Skin of body (tissue), 2 donors: ENCODE data around the gene CISH. TPM values are rescaled to one million over a fixed set of nuclear protein-coding genes. Genes with fewer than 3 reads are reported as not detected.

Experiments used
- DNase-seq: peaks from one replicate; lab custom pipeline; 2025; lab: John Stamatoyannopoulos, UW
- total RNA-seq: library from RNA; depleted of rRNA; stranded (reverse); fragments of >200 nt; gene quantifications from one replicate; pipeline ENCODE4 v1.2.3, GENCODE V29; 2014

CISH gene, protein sequence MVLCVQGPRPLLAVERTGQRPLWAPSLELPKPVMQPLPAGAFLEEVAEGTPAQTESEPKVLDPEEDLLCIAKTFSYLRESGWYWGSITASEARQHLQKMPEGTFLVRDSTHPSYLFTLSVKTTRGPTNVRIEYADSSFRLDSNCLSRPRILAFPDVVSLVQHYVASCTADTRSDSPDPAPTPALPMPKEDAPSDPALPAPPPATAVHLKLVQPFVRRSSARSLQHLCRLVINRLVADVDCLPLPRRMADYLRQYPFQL
- total RNA-seq: 10.0 TPM

DNA sequence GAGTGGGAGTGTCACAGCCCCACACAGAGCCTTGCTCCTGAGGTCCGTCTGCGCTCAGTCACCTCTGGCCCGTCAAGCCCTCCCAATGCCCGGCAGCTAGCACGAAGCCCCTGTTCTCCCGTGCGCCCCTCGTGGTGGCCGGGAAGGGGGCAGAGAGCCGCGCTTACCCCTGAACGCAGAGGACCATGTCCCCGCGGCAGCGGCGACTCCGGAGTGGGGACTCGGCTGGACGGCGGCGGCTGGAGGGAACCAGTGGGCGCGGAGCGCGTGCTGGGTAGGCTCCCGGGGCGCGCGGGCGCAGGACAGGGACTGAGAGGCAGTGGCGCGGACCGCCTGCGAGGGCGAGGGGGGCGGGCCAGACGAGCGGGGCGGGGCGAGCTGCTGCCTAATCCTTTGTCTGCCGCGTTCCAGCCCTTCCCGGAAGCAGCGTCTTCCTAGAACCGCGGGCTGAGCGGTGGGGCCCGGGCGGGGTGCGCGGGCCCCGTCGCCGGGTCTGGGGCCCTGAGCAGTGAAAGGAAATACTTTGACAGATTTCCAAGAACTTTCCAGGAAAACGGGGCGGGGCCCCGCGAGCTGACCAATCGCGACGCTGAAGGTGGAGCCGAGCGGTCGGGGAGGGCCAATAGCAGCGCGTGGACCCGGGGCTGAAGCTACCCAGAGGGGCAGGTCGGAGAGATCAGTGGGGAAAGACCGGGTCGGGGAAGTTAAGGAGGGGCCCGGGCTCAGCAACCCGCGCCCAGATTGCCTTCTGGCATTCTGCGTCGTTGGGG lies at the start of gene CISH:
CISH (minus strand) TSS at position 311 of the 770 bp plus-strand sequence; CDS start at position 187, 124 bp downstream.
- peak; percentile 98 for DNase-seq

DNA sequence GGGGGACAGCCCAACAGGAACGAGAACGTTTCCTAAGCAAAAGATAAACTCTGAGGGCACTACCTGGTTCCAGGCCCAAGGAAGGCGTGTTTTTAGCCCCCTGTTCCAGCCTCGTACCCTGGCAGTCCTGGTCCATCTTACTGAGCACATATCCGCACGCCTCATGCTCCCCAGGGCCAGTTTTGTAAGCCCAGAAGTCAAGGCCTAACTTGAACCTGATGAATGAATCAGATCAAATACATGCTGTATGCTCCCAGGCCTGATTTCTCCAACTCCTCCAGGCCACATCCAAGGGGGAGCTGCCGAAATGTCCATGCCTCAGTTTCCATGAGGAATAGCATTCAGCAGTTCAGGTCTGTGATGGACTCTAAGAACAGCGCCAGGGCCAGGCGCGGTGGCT lies 48.8 kb upstream of the CISH start:
- no peak for DNase-seq

DNA sequence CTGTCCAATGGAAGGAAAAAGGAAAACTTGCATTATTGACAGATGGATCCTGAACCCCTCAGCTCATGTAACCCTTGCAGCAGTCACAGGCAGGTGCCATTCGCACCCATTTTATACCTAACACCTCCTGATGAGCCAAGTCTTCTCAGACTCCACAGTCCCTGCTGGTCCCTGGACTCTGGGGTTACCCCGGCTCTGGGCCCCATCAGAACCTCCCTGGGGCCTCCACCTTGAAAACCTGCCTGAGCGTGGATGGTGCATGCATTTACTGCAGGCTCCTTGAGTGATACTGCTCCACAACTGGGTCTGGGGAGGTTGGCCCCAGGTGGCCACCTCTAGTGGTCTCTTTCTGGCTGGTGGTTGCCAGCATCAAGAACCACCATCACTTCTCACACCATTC lies 47.3 kb upstream of the CISH start:
- DNase-seq: no peak

DNA sequence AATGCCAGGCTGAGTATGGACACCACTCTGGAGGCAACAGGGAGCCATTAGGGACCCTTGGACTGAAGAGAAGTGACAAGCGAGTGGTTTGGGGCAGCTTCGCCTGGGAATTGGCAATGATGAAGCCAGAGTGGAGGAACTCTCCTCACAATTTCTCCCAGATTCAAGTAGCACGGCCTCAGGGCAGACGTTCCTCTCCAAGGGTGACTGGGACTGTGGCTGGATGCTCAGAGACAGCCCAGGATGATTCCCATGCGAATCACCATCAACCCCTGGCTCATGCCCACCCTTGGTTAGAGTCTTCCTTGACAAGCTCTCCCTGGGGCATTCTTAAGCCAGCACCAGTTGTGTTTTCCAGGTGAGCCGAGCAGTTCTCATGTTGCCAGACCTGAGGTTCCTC lies 46.8 kb upstream of the CISH start:
- no peak for DNase-seq

DNA sequence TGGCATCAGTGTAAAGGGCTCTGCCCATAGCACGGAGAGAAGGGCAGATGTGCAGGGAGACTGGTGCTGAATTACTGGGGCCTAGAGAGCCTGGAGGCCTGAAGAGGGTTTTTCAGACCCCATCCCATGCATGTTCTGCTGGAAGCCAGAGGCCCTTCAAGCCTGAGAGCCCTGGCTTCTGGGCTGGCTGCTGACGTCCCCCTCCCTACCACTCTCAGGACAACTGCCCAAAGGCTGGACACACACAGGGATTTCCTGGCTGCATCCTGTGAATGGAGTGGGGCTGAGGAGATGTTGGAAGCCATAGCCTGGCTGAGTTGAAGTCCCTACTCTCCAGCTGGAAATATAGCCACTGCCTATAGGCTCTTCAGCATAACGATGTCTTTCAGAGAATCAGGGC lies 46.2 kb upstream of the CISH start:
- DNase-seq: no peak

DNA sequence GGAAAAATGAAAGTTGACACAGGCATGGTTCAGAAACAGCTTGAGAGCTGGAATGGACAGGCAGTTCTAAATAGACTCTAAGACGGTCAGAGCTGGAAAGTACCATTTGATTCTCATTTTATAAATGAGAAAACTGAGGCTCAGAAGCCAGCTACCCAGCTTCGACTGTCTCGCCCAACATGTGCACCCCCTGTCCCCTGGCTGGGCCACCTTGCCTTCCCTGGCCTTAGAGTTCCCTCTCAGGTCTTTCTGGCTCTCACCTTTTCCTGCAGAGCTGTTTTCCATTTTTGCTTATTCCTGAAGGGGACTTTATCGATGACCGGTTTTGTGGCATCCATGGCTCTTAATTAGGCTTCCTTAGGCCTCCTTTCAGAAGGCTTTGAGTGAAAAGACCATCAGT lies 45.8 kb upstream of the CISH start:
- no peak for DNase-seq

DNA sequence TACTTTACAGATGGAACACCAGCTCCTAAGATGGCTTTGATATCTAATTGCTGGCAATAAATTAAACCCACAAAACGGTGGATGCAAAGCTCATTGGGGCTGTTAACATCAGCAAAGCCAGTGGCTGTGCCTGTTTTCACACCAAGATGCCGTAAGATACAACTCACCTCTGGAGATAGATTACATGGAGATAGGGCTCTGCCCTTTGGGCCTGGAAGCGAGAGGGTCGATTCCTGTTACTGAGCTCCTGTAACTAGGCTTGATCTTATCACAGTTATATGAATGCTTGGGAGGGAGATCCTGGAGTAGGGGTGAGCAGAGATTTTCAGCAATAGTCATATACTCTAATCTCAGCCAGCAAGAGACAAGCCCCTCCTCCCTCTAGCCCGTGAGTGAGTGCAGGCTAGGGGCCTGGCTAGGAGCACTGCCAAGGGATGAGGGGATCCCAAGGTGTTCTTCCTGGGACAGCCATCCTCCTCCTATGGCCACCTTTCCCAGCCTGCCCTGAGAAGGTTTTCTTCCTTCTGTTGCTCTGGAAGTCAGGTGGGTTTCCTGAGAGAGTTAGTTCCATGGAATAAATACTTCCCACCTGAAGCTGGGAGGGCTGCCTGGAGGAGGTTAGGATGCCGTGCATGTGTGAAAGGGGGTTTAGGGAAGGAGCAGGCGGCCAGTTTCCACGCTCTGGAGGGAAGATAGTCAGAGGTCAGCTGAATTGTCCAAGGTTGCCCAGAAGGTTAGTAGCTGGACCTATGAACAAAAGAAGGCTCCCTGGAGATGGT lies 45.0 kb upstream of the CISH start:
- no peak for DNase-seq

DNA sequence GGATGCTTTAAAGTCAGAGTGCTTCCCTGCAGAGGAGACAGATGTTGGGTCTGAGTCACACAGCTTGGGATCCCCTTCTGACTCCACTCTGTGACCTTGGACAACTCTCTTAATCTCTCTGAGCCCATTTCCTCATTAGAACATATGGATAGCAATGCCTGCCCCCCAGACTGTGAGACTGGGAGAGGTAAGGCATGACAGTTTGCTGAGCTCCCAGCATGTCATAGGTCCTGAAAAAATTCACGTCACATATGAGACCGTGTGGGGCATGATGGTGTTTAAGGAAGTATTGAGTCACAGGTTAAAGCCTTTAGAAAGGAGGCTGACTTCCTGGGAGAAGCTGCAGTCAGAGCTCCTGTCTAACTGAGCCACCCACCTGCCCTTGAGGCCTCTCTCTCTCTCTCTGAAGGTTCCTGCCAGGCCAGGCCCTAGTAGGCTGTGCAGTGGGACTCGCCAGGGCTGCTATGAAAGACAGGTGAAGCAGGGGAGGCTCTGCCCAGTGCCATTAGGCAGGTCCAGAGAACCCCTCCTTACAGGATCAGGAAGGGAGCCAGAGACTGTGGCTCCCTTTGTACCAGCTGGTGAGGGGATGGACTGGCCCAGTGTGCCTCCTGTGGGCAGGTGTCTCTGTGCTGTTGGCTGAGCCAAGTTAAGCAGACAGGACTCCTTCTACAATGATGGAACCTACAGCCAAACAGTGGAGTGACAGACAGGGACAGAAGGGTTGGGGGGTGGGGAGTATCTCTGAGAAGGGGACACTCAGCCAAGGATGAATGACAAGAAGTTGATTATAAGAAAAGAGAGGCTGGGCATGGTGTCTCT lies 43.6 kb upstream of the CISH start:
- no peak for DNase-seq

DNA sequence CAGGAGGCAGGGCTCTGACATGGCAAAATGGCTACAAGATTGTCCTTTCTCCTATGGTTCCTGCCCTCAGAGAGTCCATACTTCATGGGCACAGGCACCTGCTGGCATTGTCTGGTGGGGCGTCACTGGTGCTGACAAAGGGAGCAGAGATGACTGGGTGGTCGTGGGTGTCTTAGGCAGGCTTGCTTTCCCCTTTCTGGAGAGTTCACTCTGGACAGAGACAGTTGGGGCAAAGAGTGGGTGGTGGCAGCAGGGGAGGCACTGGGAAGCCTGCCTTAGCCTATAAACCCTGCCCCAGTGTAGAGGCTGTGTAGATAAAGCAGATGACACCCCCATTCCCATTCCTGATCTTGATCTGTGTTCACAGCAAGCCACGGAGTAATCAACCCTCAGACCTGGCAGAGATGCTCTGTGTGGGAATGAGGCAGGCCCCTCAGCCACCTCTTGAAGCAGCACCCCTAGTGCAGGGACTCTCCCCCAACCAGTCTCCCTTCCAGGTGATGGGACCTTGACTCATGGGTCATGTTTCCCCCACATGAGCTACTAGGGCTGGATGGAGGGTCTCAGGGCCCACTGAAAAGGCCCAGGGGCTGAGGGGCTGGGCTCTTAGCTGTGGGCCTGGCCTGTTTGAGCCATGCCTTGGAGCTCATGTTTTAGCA lies 42.5 kb upstream of the CISH start:
- DNase-seq: no peak

DNA sequence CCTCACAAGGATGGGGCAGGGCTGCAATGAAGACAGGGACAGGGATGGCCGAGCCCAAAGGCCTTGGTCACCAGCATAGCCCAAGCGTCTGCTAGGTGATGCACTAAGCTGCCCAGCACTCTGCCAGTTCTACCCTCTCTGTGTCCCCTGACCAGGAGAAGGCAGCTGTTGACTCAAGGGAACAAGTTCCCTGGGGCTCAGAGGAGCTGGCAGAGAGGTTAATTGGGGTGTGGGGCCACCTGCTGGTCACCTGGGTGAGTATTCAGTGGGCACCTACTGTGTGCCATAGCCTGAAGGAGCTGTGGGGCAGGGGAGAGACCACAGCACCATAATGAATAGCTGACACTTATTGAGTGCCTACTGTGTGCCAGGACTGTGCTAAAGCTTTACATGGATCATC lies 41.1 kb upstream of the CISH start:
- no peak for DNase-seq

DNA sequence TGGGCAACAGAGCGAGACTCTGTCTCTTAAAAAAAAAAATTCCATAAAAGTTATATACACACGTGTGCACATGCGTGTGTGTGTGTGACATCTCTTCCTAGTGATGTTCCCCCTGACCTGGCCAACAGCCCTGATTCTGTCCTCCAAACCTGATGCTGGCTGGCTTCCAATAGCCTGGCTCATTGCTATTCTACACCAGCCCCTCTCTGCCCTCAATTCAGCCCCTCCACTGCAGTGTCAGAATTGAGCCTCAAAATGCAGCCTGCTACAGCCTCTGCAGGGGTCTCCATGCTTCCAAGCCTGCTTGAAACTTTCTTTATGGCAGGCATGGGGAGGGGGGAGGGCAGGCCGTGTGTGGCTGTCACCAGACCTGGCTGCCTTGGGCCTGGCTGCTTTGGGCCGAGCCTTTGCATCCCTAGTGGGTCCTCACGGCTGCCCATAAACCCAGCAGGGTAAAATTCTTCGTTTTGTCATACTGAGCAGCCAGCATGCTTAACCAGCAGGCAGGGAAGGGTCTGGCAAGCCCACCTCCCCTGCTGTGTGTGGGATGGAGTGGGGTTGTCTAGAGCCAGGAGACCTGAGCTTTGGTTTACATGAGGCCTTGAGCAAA lies 40.5 kb upstream of the CISH start:
- DNase-seq: no peak

DNA sequence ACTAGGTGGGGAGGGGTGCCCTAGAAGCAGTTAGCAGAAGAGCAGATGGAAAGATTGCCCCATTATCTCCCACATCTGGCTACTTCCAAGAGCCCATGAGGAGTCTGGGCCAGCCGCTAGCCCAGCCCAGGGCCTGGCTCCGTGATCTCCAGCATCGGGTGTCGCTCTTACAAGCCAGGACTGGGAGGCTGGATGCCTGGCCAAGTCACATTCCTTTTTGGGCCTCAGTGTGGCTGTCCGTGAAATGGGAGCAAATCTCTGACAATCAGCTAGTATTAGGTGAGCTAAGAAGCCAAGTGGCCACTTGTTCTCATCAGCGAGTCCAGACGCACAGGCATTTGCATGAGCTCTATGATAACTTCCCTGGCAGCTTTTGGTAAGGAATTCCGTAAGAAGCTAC lies 39.9 kb upstream of the CISH start:
- DNase-seq: no peak

DNA sequence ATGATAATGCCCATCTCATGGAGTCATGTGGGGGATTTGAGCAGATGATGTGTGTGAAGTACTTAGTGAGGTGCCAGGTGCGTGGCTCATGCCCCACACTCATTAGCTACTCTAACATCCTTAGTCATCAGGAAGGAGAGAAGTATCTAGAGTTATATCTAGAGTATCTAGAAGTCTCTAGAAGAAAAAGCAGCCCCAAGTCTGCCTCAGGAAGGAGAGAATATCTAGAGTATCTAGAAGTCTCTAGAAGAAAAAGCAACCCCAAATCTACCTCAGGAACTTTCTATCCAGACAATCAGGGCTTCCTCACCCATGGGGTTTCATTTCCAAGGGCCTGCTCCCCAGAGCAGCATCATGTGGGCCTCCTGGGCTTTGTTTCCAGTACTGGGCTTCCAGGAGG lies 38.4 kb upstream of the CISH start:
- no peak for DNase-seq

DNA sequence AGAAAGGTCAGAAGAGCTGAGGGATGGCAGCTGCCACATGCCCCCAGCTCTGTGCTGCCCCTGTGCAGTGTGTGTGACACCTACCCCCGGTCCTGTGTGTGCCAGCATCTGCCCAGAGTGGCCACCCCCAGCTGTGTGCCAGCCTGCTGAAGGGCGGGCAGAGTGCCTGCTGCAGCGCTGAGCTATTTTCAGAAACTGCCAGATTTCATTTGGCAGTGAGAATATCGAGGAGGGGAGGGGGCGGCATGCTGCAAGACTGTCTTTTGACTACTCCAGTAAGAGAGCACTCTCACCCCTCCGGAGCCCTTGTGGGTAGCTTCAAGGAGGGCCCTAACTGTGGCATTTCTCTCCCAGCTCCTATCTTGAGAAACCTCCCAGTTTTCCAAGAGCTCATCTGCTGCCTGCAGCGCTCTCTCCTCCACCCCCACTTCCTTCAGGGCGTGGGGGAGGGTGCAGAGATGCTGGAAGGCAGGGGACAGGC lies 37.9 kb upstream of the CISH start:
- DNase-seq: no peak

DNA sequence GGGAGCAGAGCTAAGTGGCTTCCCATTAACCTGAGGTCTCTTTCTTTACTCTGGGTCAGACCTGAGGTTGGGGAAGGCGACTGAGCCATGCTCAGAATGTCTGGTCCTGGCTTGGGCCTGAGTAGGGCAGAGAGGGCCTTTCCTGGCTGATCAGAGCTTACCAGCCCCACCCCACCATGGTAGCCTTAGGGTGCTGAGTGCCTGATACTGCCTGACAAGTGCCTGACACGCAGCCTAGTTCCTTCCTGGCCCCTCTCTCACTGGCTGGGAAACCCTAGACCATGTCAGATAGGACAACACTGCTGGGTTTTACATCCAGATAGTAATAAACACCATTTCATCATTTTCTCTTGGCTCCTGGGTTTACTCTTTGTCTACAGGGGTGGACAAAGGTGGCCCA lies 37.4 kb upstream of the CISH start:
- no peak for DNase-seq

DNA sequence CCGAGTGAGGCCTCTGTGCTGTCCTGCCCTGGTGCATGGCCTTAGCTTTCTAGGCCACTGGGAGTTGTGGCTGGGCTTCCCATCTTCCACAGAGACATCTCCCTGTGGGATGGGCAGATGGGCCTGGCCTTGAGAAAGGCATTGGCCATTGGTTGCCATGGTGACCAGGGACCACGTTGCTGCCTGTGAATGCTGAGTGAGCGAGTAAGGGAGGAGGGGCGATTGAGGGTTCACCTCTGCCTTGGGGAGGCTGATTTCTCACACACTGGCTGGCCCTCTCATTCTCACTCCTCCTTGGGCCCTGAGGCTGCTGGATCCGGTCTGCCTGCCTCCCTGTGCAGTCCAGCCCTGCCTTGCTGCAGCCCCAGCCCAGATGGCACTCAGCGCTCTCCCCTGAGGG lies 36.7 kb upstream of the CISH start:
- DNase-seq: no peak

DNA sequence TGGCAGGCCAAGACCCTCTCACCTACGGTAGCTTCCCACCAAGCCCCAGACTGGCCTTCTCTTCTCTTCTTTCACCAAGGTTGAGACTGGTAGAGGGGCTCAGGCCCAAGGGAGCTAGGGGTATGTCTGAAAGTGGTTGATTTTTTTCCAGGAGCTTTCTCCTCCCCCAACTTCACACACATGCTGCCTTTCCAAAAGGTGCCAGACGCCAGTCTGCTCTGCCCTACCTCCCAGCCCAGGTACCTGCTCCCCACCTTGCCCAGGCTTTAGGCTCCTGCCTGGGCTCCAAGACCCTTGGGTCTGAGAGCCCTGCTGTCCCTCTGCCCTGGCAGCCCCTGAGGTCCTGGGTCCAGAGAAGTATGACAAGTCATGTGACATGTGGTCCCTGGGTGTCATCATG lies 33.8 kb upstream of the CISH start:
- no peak for DNase-seq

DNA sequence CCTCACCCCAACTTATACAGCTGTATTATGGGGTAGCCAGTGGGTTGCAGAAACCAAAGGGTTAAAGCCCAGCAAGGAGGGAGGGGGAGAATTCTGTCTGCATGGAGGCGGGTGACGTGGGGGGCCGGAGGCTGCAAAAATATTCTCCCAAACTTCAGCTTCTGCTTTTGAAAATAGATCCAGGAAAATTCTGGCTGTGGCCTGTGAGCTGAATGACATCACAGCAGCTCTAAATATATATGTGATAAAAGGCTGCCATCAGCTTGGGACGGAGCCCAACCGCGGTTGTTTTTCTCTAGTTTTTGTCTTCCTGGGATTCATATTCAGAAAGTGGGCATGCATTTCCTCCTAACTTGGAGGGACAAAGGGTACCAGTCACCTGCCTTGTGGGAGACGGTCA lies 33.0 kb upstream of the CISH start:
- DNase-seq: peak; percentile 39

DNA sequence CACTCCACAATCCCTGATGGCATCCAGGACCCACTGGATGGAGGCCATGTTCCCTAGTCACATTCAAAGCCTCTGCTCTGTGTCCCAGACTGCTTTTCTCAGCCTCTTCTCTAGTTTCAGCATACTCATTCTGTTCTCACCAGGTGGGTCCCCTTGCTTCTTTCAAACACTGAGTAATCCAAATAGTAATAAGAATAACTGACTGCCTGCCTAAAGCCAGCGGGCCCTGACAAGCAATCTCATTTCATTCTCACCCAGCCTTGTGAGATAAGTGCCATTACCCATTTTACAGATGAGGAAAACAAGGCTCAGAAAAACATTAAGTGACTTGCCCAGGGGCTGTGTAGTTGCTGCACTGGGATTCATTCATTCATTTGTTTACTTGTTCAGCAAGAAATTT lies 30.8 kb upstream of the CISH start:
- DNase-seq: no peak

DNA sequence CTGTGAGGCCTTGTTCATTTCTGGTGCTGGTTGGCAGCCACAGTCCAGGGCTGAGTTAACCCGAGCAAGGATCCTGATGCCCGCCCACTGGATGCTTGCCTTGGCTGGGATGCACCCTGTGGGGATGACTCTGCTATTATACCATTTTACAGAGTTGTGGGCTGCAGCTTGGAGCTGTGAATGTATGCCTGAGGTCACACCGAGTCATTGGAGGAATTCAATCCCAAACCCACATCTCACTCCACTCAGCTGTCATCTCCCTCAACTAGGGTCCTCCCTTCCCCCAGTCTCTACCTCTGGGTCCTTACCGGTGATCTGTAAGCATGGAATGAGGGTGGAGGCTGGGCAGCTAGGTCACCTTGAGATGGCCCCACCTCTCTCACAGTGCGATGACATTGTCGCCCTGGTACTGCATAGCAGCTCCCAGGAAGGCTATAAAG lies 27.5 kb upstream of the CISH start:
- DNase-seq: no peak
